Measurements from ENCODE around the gene NOL3. TPM values are rescaled to one million over a fixed set of nuclear protein-coding genes. Genes with fewer than 3 reads are reported as not detected.

Gene NOL3
- total and polyA plus RNA-seq, 2 of the 13 experiments (the other 11 are each of a cell fraction or from before 2014, with no cell fraction given): 5.7 to 20.5 TPM

- no peak for TF ChIP-seq ZSCAN29 (CRISPR knock-in tag; conservative IDR thresholded peaks at IDR 0.05)
- TF ChIP-seq ZNF280D (CRISPR knock-in tag; IDR thresholded peaks at IDR 0.05): no peak
- TF ChIP-seq ZNF329 (CRISPR knock-in tag; IDR thresholded peaks at IDR 0.05; ENCODE audit: low read depth): peak; percentile 16; the same call in 1 of the 2 replicates
- TF ChIP-seq, protein P1, sequence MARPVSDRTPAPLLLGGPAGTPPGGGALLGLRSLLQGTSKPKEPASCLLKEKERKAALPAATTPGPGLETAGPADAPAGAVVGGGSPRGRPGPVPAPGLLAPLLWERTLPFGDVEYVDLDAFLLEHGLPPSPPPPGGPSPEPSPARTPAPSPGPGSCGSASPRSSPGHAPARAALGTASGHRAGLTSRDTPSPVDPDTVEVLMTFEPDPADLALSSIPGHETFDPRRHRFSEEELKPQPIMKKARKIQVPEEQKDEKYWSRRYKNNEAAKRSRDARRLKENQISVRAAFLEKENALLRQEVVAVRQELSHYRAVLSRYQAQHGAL (CRISPR knock-in tag; IDR thresholded peaks at IDR 0.05; ENCODE audit: not compliant biosample characterization): no peak
- no peak for TF ChIP-seq CEBPB (IDR thresholded peaks at IDR 0.05; ENCODE audit: borderline replicate concordance, low read depth, low read length)
- TF ChIP-seq ZNF263 (CRISPR knock-in tag; IDR thresholded peaks at IDR 0.05): no peak
- no peak for TF ChIP-seq ZNF326 (CRISPR knock-in tag; IDR thresholded peaks at IDR 0.05; ENCODE audit: borderline replicate concordance)
- no peak for TF ChIP-seq PAX8 (CRISPR knock-in tag; IDR thresholded peaks at IDR 0.05; ENCODE audit: borderline replicate concordance)
- no peak for TF ChIP-seq FOXO4 (CRISPR knock-in tag; conservative IDR thresholded peaks at IDR 0.05)
- no peak for TF ChIP-seq ZNF44 (CRISPR knock-in tag; IDR thresholded peaks at IDR 0.05)
- no peak for TF ChIP-seq ARHGAP35 (CRISPR knock-in tag; IDR thresholded peaks at IDR 0.05; ENCODE audit: borderline replicate concordance)
- TF ChIP-seq, protein P2, sequence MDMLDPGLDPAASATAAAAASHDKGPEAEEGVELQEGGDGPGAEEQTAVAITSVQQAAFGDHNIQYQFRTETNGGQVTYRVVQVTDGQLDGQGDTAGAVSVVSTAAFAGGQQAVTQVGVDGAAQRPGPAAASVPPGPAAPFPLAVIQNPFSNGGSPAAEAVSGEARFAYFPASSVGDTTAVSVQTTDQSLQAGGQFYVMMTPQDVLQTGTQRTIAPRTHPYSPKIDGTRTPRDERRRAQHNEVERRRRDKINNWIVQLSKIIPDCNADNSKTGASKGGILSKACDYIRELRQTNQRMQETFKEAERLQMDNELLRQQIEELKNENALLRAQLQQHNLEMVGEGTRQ (IDR thresholded peaks at IDR 0.05; ENCODE audit: low read depth, low read length): no peak
- TF ChIP-seq, protein P2 (CRISPR knock-in tag; IDR thresholded peaks at IDR 0.05; ENCODE audit: borderline replicate concordance): no peak
- no peak for TF ChIP-seq GATA4 (IDR thresholded peaks at IDR 0.05; ENCODE audit: borderline replicate concordance, low read depth)
- peak; percentile 22; the same call in 1 of the 2 replicates for TF ChIP-seq ESRRA (CRISPR knock-in tag; IDR thresholded peaks at IDR 0.05; ENCODE audit: low read depth)
- no peak for TF ChIP-seq ZNF7 (CRISPR knock-in tag; IDR thresholded peaks at IDR 0.05)
- TF ChIP-seq, protein P3, sequence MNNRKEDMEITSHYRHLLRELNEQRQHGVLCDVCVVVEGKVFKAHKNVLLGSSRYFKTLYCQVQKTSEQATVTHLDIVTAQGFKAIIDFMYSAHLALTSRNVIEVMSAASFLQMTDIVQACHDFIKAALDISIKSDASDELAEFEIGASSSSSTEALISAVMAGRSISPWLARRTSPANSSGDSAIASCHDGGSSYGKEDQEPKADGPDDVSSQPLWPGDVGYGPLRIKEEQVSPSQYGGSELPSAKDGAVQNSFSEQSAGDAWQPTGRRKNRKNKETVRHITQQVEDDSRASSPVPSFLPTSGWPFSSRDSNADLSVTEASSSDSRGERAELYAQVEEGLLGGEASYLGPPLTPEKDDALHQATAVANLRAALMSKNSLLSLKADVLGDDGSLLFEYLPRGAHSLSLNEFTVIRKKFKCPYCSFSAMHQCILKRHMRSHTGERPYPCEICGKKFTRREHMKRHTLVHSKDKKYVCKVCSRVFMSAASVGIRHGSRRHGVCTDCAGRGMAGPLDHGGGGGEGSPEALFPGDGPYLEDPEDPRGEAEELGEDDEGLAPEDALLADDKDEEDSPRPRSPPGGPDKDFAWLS (CRISPR knock-in tag; IDR thresholded peaks at IDR 0.05; ENCODE audit: borderline replicate concordance): 0 out of 2 replicates have a peak, but pooled peaks have one; percentile 4
- TF ChIP-seq PITX1 (CRISPR knock-in tag; IDR thresholded peaks at IDR 0.05): no peak
- TF ChIP-seq NFATC3 (CRISPR knock-in tag; IDR thresholded peaks at IDR 0.05): no peak
- TF ChIP-seq ZNF331 (CRISPR knock-in tag; IDR thresholded peaks at IDR 0.05): no peak
- TF ChIP-seq TEAD2 (CRISPR knock-in tag; IDR thresholded peaks at IDR 0.05): 0 out of 2 replicates have a peak, but pooled peaks have one; percentile 7
- no peak for TF ChIP-seq CBFB (CRISPR knock-in tag; IDR thresholded peaks at IDR 0.05)
These were observed 15.4 kb downstream of the NOL3 start (continued) for GRCh38 chr16:67185651-67186134.
